Cortex of kidney (tissue), 1 donor: ENCODE data around the gene COLGALT1.

Experiments used
- DNase-seq: peaks from one replicate; lab custom pipeline; 2025; lab: John Stamatoyannopoulos, UW

The COLGALT1 gene

GRCh38 chr19:17599780-17600179 lies 44.3 kb downstream of the COLGALT1 start:
- no peak for DNase-seq

- no peak for DNase-seq
Observed at GRCh38 chr19:17601683-17602082, 46.2 kb downstream of the COLGALT1 start.

GRCh38 chr19:17602217-17602616 lies 46.8 kb downstream of the COLGALT1 start:
- no peak for DNase-seq

- DNase-seq, result no peak
Observed at GRCh38 chr19:17602872-17603510, 47.5 kb downstream of the COLGALT1 start.

GRCh38 chr19:17604372-17605025 lies 49.0 kb downstream of the COLGALT1 start:
- no peak for DNase-seq

- no peak for DNase-seq
Observed at GRCh38 chr19:17605117-17605516, 49.7 kb downstream of the COLGALT1 start.

- no peak for DNase-seq
Observed at GRCh38 chr19:17605761-17606589, 50.5 kb downstream of the COLGALT1 start.

GRCh38 chr19:17606590-17607185 lies 51.2 kb downstream of the COLGALT1 start:
- DNase-seq, result no peak

GRCh38 chr19:17607936-17608335 lies 52.5 kb downstream of the COLGALT1 start:
- no peak for DNase-seq

- no peak for DNase-seq
Observed at GRCh38 chr19:17610384-17610783, 54.9 kb downstream of the COLGALT1 start.

- no peak for DNase-seq
Observed at GRCh38 chr19:17611462-17612244, 56.2 kb downstream of the COLGALT1 start.

- no peak for DNase-seq
Observed at GRCh38 chr19:17614476-17614875, 59.0 kb downstream of the COLGALT1 start.

GRCh38 chr19:17615889-17616685 lies 60.6 kb downstream of the COLGALT1 start:
- no peak for DNase-seq

- no peak for DNase-seq
Observed at GRCh38 chr19:17616686-17616960, 61.2 kb downstream of the COLGALT1 start.

GRCh38 chr19:17616961-17617806 lies 61.7 kb downstream of the COLGALT1 start:
- DNase-seq, result no peak

- DNase-seq, result no peak
Observed at GRCh38 chr19:17617807-17618192, 62.4 kb downstream of the COLGALT1 start.

GRCh38 chr19:17618281-17618903 lies 62.9 kb downstream of the COLGALT1 start:
- DNase-seq, result no peak

GRCh38 chr19:17618936-17619335 lies 63.5 kb downstream of the COLGALT1 start:
- DNase-seq, result no peak

GRCh38 chr19:17620696-17621095 lies 65.2 kb downstream of the COLGALT1 start:
- no peak for DNase-seq
